ENCODE results near the gene TBC1D32.

DNA sequence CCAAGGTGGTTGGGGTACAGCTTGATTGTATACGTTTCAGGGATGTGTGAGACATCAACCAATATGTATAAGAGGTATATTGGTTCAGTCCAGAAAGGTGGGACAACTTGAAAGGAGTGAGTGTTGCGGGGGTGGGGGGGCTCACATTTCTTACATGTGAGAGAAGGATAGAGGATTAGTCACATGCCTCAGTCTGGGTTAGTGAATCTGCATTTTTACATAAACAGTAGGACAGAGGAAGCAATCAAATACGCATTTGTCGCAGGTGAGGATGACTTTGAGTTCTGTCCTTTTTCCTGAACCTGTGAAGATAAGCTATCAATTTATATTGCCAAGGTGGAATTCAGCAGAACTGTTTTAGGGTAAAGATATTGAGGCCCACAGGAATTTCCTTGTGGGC is 42.1 kb upstream of the TBC1D32 start:
- TF ChIP-seq CTCF (conservative IDR thresholded peaks at IDR 0.05) (no peak), EZH2 (IDR thresholded peaks at IDR 0.05; ENCODE audit: low read depth) (no peak)
